DMS153 (cell line): ENCODE results near the gene LY6G5C.

Experiments used
- DNase-seq: peaks from one replicate; lab custom pipeline; 2025; lab: John Stamatoyannopoulos, UW

Gene LY6G5C

GRCh38 chr6:31662124-31662723 is 18.6 kb downstream of the LY6G5C start:
- no peak for DNase-seq

- no peak for DNase-seq
These were observed 19.4 kb downstream of the LY6G5C start for GRCh38 chr6:31661262-31662123.

- peak; percentile 73 for DNase-seq
These were observed 20.2 kb downstream of the LY6G5C start, which contains the start of gene C6orf47 for GRCh38 chr6:31660381-31661261. Gene C6orf47, minus strand, starts transcription at chr6:31660778. Its CDS starts 831 bp downstream, at chr6:31659947.

- no peak for DNase-seq
These were observed 21.1 kb downstream of the LY6G5C start for GRCh38 chr6:31659649-31660380.

- no peak for DNase-seq
These were observed 21.8 kb downstream of the LY6G5C start for GRCh38 chr6:31658983-31659648.

GRCh38 chr6:31658158-31658688 is 22.6 kb downstream of the LY6G5C start:
- DNase-seq: no peak

GRCh38 chr6:31657406-31658157 is 23.3 kb downstream of the LY6G5C start:
- no peak for DNase-seq

GRCh38 chr6:31655349-31656237 is 25.3 kb downstream of the LY6G5C start, which contains the start of gene APOM:
Gene APOM, plus strand, starts transcription at chr6:31655894. Its CDS starts 73 bp downstream, at chr6:31655967.
- no peak for DNase-seq

- no peak for DNase-seq
These were observed 26.1 kb downstream of the LY6G5C start for GRCh38 chr6:31654574-31655348.

- DNase-seq: no peak
These were observed 27.7 kb downstream of the LY6G5C start for GRCh38 chr6:31652925-31653724.

GRCh38 chr6:31651602-31652191 is 29.2 kb downstream of the LY6G5C start:
- peak; percentile 36 for DNase-seq

GRCh38 chr6:31645325-31645724 is 35.5 kb downstream of the LY6G5C start:
- no peak for DNase-seq

- no peak for DNase-seq
These were observed 36.9 kb downstream of the LY6G5C start for GRCh38 chr6:31643818-31644454.

- DNase-seq: no peak
These were observed 37.9 kb downstream of the LY6G5C start for GRCh38 chr6:31642798-31643570.

- no peak for DNase-seq
These were observed 39.5 kb downstream of the LY6G5C start for GRCh38 chr6:31641370-31641769.

GRCh38 chr6:31640612-31641011 is 40.3 kb downstream of the LY6G5C start:
- no peak for DNase-seq
